SHP77 (cell line): ENCODE measurements around the gene SLC39A13.

ENCODE experiments used
- DNase-seq, 2 experiments: peaks; one replicate each; lab custom pipeline; 2025; lab: John Stamatoyannopoulos, UW

Gene SLC39A13

DNA sequence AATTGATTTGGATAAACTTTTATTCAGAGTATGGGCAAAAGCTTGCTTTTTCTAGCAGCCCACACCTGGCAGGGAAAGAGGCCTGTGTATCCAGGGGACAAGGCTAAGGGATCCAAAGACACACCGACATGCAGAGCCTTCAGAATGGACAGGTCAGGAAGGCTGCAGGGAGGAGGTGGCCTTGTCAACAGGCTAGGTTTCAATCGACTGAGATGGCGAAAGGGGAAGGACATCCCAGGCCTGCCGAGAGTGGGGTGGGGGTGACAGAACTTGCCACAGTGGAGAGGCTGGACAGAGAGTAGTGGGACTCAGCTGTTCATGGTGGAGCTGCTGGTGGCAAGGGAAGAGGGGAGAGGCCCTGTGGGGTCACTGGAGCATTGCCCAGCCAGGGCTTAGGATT lies 5.3 kb upstream of the SLC39A13 start:
- no peak for DNase-seq

- DNase-seq = no peak
These were observed 4.8 kb upstream of the SLC39A13 start for GRCh38 chr11:47403571-47403970.

- no peak for DNase-seq
These were observed 1.3 kb upstream of the SLC39A13 start for GRCh38 chr11:47406896-47407745.

DNA sequence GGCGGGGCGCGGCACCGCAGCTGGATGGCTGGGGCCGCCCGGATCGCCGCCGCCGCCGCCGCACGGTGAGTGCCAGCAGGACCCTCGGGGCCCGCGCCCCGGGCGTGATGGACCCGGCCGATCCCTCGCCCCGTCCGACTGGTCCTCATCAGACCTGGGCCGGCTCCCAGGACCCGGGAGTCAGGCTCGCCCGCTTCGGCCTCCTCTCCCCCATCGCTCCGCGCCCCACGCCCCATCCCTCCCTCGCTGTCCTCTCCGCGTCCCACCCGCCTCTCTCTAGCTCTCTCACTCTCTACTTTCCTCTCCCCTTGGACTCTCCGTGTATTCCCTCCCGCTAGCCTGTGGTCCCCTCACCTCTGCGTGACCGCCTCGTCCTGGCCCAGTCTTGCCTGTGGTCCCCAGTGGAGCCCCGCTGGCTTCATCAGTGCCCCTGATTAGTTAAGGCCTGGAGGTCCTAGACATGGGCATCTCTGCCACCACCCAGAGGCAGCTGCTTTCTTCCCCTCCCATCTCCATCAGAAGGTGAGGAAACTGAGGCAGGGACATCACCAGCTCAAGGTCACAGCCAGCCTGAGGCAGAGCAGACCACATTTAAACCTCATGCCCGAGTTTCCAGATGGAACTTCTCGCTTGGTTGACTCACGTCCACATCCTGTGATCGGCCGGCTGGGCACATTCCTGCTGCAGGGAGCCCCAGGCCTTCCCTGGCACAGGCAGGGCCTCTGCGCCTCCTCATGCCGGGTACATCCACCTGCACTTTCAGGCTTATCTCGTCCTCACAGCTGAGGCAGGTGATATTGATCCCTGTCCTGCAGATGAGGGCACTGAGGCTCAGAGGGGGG lies 429 bp downstream of the SLC39A13 start:
- DNase-seq = no peak

DNA sequence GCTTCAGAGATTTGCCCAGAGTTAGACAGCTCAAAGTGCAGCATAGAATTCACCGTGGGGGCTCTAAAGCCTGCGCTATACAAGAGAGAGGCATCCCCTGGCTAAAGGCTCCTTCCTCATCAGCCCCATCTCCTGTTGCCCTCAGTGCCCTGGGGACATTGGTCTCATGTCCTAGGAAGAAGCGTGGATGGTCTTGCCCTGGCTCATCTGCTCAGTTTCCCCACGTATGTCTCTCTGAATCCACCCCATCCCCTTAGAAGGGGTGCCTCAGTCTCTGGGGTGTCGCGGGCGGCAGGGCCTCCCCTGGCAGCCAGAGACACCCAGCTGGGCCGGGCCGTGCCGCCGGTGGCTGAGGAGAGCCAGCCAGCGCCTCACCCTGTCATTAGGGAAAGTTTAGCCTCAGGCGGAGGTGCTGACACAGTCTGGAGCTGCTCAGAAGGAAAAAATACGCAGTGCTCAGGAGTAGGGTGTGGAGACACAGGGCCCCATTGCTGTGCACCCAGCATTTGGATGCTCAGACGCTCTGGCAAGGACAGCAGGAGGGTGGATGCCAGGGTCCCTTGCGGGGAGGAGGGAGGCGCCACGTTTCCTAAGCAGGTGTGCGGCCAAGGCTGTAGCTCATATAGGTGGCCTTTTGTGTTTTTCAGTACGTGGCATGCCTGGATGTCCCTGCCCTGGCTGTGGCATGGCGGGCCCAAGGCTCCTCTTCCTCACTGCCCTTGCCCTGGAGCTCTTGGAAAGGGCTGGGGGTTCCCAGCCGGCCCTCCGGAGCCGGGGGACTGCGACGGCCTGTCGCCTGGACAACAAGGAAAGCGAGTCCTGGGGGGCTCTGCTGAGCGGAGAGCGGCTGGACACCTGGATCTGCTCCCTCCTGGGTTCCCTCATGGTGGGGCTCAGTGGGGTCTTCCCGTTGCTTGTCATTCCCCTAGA lies 1.3 kb downstream of the SLC39A13 start:
- no peak for DNase-seq

GRCh38 chr11:47410370-47411264 lies 2.2 kb downstream of the SLC39A13 start:
- no peak for DNase-seq

- DNase-seq = peak; percentile 44 to 64
These were observed 3.7 kb downstream of the SLC39A13 start for GRCh38 chr11:47411884-47412746.

DNA sequence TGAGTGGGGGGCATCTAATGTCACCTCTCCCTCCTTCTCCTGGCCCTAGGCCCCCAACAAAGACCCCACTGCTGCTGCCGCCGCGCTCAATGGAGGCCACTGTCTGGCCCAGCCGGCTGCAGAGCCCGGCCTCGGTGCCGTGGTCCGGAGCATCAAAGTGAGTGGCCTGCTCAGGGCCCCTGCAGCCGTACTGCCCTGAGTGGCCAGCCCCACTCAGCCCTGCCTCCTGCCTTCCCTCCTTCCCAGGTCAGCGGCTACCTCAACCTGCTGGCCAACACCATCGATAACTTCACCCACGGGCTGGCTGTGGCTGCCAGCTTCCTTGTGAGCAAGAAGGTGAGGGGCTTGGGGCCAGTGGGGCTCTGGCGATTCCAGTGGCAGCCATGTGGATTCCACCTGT lies 5.0 kb downstream of the SLC39A13 start:
- DNase-seq = no peak

- no peak for DNase-seq
These were observed 5.7 kb downstream of the SLC39A13 start for GRCh38 chr11:47413908-47414684.

- DNase-seq = no peak
These were observed 6.3 kb downstream of the SLC39A13 start for GRCh38 chr11:47414685-47415070.

GRCh38 chr11:47415091-47415854 lies 6.9 kb downstream of the SLC39A13 start:
- DNase-seq = no peak

DNA sequence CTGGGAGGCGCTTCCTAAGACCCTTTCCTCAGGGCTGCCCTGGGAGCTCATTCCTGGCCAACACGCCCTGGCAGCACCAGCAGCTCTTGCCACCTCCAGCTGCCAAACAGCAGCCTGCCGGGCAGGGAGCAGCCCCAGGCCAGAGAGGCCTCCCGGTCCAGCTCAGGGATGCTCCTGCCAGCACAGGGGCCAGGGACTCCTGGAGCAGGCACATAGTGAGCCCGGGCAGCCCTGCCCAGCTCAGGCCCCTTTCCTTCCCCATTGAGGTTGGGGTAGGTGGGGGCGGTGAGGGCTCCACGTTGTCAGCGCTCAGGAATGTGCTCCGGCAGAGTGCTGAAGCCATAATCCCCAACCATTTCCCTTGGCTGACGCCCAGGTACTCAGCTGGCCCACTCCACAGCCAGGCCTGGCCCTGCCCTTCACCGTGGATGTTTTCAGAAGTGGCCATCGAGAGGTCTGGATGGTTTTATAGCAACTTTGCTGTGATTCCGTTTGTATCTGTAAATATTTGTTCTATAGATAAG lies 7.6 kb downstream of the SLC39A13 start:
- no peak for DNase-seq

- no peak for DNase-seq
These were observed 9.3 kb downstream of the SLC39A13 start for GRCh38 chr11:47417712-47418111.

GRCh38 chr11:47418454-47419259 lies 10.3 kb downstream of the SLC39A13 start:
- no peak for DNase-seq

GRCh38 chr11:47425611-47426010 lies 17.2 kb downstream of the SLC39A13 start:
- no peak for DNase-seq

DNA sequence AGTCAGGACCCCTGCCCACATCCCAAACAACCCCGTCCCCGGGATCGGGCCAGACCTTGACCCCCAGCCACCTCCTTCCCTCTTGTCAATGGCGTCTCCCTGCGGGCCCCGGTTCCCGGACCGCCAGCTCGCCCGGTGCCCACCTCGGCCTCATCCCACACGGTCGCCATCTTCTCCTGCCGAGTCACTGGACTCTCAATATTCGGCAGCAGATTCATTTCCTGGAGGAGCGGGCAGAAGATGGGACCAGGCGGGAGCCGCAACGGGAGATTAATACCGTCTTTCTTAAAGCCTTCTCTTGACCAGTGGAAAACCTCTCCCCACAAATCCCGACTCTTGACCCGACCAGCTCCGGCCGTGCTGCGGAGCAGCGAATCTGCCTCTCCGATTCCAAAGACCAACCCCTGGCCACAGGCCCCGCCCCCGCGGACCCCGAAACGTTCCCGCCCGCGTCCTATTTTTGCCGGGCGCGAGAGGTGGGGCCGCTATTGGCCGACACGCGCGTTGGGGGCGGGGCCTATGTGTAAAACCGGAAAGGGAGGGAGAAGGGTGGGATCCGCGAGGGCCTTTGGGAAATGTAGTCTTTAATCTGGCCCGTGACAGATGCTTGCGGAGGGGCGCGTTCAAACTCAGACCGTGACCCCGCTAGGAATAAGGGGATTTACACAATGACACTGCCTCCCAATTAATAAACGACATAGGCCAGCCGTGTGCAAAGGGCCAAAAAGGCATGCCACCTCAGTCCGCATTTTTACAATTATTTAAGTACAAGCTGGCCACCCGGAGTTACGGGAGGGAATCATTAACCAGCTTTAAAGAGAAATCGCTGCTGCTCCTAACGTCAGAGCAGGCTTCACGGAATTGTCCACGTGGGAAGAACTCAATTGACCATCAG lies 17.9 kb downstream of the SLC39A13 start, which contains the start of gene PSMC3:
TSS of gene PSMC3 (minus strand) at position 378 of the 895 bp plus-strand sequence. CDS start at position 218, 160 bp downstream.
- DNase-seq = peak; percentile 98 to 99
